Ovary (tissue), 9 donors: Measurements from ENCODE around the gene SHLD1. TPM values are rescaled to one million over a fixed set of nuclear protein-coding genes. Genes with fewer than 3 reads are reported as not detected.

Experiments
- DNase-seq, 5 donors: peaks; one replicate each; pipeline ENCODE4 v3.0.0-alpha.2; 2019 to 2020
- H3K27ac ChIP-seq, 2 donors: fragments of 200-600 bp; one replicate each; pipeline versions ENCODE4 v1.5.1 to v1.8.0; 2019 to 2022
- H3K27me3 ChIP-seq: fragments of 200-600 bp; one replicate; pipeline ENCODE4 v1.8.0; 2022
- H3K36me3 ChIP-seq: fragments of 200-600 bp; sonication (generic); one replicate; pipeline ENCODE4 v1.5.1; 2019
- H3K4me1 ChIP-seq: one replicate; pipeline ENCODE4 v1.8.1; 2013; ENCODE audit warnings: mild to moderate bottlenecking, moderate library complexity; ENCODE audit not compliant: insufficient read depth
- H3K4me3 ChIP-seq: fragments of 200-600 bp; sonication (generic); one replicate; pipeline ENCODE4 v1.5.1; 2017
- H3K9me3 ChIP-seq, 2 donors: fragments of 200-600 bp in 1 of 2; sonication (generic) in 1 of 2; one replicate each; pipeline versions ENCODE4 v1.5.1 to v1.8.1; 2013 to 2019; ENCODE audit warnings: mild to moderate bottlenecking in 1 of 2, moderate library complexity in 1 of 2
- EP300 ChIP-seq: sonication (generic); formaldehyde crosslinking; IDR thresholded peaks from one replicate; pipeline ENCODE4 v1.6.1; 2017; ENCODE audit warnings: antibody characterized with exemption
- POLR2A ChIP-seq: fragments of 450-650 bp; IDR thresholded peaks from one replicate; pipeline ENCODE4 v1.6.1; 2017; ENCODE audit warnings: antibody characterized with exemption, mild to moderate bottlenecking, moderate library complexity
- WGBS, 3 donors: extraction: QIAGEN DNeasy Blood & Tissue Kit in 1 of 3; methylation state at CpG; one replicate each; pipeline versions ENCODE4 v1.1.5 to v1.1.7; 2013 to 2017; 5-methylcytosine and 5-hydroxymethylcytosine counted together
- intact Hi-C, 4 donors: fragments of 100-400 bp; cut with DNase I; formaldehyde crosslinking; loops; one replicate each; pipeline versions ENCODE4 v1.11.0 to v1.15.1; 2022 to 2023
- polyA plus RNA-seq, 2 donors: library from polyadenylated mRNA; stranded (reverse); fragments of 200-250 nt in 1 of 2; fragments of 350-450 nt in 1 of 2; fragmentation: Illumina TruSeq in 1 of 2; extraction: RNeasy Lipid Tissue Mini Kit (QIAGEN cat#74804) in 1 of 2; gene quantifications; one replicate each; pipeline ENCODE4 v1.2.3, GENCODE V29; 2013 to 2014
- total RNA-seq, 7 donors: library from RNA; depleted of rRNA in 2 of 7; stranded (reverse); fragments of >200 nt in 2 of 7; fragmentation: NEBNext Ultra II Directional in 3 of 7; extraction: Animal tissue kit (Norgen Biotek cat#: 25700) in 3 of 7; gene quantifications; one replicate each; pipeline versions ENCODE4 v1.1.0 to v1.2.4, GENCODE V29; 2016 to 2023
- TF ChIP-seq, protein P1 (sequence below), 3 donors: fragments of 450-650 bp in 2 of 3; fragments of 200-600 bp in 1 of 3; IDR thresholded peaks; one replicate each; pipeline versions ENCODE4 v1.5.1 to v1.8.0; 2016 to 2022; ENCODE audit warnings: antibody characterized with exemption in 3 of 3, mild to moderate bottlenecking in 1 of 3
- donor health status: DM: no; HTN: no; CAD: no; lungs with moderate emphysema.
- donor health status: DM: no; HTN: no; CAD: no.
- donor health status: Bipolar disorder and iron deficiency.
- donor health status: DM: yes; HTN: yes; CAD: no.
- donor health status: DM: no; HTN: no; CAD: no.
- donor health status: DM: yes; HTN: yes; CAD: no.

SHLD1 gene
- total and polyA plus RNA-seq, 9 donors: 3.8 to 12.4 (median 7.2) TPM

- DNase-seq: no peak
- Histone ChIP-seq H3K27ac (no peak overlapping the region), H3K4me1 (no peaks in the 10 kb centered on the region), H3K36me3 (no peaks in the 10 kb centered on the region), H3K27me3 (no peaks in the 10 kb centered on the region), H3K9me3 (no peaks in the 10 kb centered on the region), H3K4me3 (no peak overlapping the region)
- intact Hi-C loops: no loop called here
- WGBS, 3 donors: 49 to 64% (median 59%) methylated on average over 4 of the region's 4 CpGs
- TF ChIP-seq EP300 (no peak), POLR2A (no peak)
- TF ChIP-seq, protein P1, sequence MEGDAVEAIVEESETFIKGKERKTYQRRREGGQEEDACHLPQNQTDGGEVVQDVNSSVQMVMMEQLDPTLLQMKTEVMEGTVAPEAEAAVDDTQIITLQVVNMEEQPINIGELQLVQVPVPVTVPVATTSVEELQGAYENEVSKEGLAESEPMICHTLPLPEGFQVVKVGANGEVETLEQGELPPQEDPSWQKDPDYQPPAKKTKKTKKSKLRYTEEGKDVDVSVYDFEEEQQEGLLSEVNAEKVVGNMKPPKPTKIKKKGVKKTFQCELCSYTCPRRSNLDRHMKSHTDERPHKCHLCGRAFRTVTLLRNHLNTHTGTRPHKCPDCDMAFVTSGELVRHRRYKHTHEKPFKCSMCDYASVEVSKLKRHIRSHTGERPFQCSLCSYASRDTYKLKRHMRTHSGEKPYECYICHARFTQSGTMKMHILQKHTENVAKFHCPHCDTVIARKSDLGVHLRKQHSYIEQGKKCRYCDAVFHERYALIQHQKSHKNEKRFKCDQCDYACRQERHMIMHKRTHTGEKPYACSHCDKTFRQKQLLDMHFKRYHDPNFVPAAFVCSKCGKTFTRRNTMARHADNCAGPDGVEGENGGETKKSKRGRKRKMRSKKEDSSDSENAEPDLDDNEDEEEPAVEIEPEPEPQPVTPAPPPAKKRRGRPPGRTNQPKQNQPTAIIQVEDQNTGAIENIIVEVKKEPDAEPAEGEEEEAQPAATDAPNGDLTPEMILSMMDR (IDR thresholded peaks at IDR 0.05): no peak
Measured at GRCh38 chr20:5886788-5887187, 136.6 kb downstream of the SHLD1 start.

DNA sequence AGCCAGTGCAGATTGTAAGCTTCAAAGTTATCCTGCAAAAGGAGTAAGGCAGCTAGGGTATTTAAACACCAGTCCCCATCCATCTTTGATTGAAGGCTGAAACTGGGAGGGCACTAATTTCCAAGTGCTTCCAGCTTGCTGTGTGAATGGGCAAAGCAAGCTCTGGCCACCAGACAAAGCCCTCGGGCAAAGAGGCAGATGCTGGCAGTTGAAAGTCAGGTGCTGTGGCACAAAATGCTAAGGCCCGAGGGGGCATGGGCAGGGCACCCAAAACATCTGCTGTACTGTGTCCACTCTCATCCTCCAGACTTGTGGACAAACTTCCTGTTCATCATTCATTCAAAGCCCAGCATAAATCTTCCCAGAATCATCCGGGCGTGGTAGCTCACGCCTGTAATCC, 137.2 kb downstream of the SHLD1 start:
- H3K9me3 ChIP-seq: no peaks in the 10 kb centered on the region

DNA sequence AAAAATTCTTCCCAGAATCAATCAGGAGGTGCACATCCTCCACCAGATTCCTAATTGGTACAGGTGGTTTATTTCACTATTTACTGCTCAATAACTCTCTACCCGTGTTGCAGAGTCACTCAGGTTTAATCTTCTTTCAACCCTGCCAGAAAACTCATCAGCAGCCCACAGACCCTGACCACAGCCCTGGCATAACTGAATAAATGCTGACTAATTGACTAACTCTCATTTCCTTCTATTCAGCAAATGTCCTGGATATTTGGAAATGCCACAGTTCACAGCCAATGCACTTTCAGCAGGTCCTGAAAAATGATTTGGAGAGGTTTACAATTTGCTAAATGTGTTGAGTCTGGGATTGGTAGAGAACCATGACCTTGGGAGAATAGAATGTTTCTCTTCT, 137.8 kb downstream of the SHLD1 start:
- Histone ChIP-seq H3K4me1 (no peaks in the 10 kb centered on the region), H3K4me3 (no peak overlapping the region), H3K27ac (no peak overlapping the region), H3K36me3 (no peaks in the 10 kb centered on the region), H3K27me3 (no peaks in the 10 kb centered on the region), H3K9me3 (no peaks in the 10 kb centered on the region)
- WGBS, 3 donors: 0 to 19% (median 5%) methylated on average over 1 of the region's 1 CpG
- DNase-seq: no peak
- intact Hi-C loops: no loop called here
- TF ChIP-seq EP300: no peak
- no peak for TF ChIP-seq POLR2A
- TF ChIP-seq, protein P1 (IDR thresholded peaks at IDR 0.05): no peak

More for the DNA sequence above, 137.2 kb downstream of the SHLD1 start:
- intact Hi-C loops: no loop called here
- Histone ChIP-seq H3K27ac (no peak overlapping the region), H3K4me3 (no peak overlapping the region), H3K36me3 (no peaks in the 10 kb centered on the region), H3K27me3 (no peaks in the 10 kb centered on the region), H3K4me1 (no peaks in the 10 kb centered on the region)
- TF ChIP-seq POLR2A (no peak), EP300 (no peak)
- TF ChIP-seq, protein P1 (IDR thresholded peaks at IDR 0.05): no peak
- DNase-seq: no peak
- WGBS, 3 donors: 88 to 94% (median 91%) methylated on average over 5 of the region's 5 CpGs

- intact Hi-C loops: no loop called here
- Histone ChIP-seq H3K27me3 (no peaks in the 10 kb centered on the region), H3K9me3 (no peaks in the 10 kb centered on the region), H3K36me3 (no peaks in the 10 kb centered on the region), H3K27ac (no peak overlapping the region), H3K4me3 (no peak overlapping the region), H3K4me1 (no peaks in the 10 kb centered on the region)
- WGBS, 3 donors: 78 to 82% (median 80%) methylated on average over 10 of the region's 10 CpGs
- DNase-seq: no peak
- TF ChIP-seq EP300 (no peak), POLR2A (no peak)
- TF ChIP-seq, protein P1 (IDR thresholded peaks at IDR 0.05): no peak
Measured at GRCh38 chr20:5890773-5891441, 140.7 kb downstream of the SHLD1 start.
